ENCODE results near the gene CCDC80. TPM values are rescaled to one million over a fixed set of nuclear protein-coding genes. Genes with fewer than 3 reads are reported as not detected.

CCDC80 gene
- total and polyA plus RNA-seq, 2 of the 4 experiments (the other 2 are of a cell fraction): 387 to 418 TPM

- no peak overlapping the region for H2AK9ac ChIP-seq (replicated peaks; ENCODE audit: low read depth, low read length, poor library complexity)
- TF ChIP-seq RAD21 (IDR thresholded peaks at IDR 0.05; ENCODE audit: low read length): no peak
- no peak for TF ChIP-seq SMC3 (IDR thresholded peaks at IDR 0.05; ENCODE audit: low read depth, low read length)
- TF ChIP-seq, protein P1, sequence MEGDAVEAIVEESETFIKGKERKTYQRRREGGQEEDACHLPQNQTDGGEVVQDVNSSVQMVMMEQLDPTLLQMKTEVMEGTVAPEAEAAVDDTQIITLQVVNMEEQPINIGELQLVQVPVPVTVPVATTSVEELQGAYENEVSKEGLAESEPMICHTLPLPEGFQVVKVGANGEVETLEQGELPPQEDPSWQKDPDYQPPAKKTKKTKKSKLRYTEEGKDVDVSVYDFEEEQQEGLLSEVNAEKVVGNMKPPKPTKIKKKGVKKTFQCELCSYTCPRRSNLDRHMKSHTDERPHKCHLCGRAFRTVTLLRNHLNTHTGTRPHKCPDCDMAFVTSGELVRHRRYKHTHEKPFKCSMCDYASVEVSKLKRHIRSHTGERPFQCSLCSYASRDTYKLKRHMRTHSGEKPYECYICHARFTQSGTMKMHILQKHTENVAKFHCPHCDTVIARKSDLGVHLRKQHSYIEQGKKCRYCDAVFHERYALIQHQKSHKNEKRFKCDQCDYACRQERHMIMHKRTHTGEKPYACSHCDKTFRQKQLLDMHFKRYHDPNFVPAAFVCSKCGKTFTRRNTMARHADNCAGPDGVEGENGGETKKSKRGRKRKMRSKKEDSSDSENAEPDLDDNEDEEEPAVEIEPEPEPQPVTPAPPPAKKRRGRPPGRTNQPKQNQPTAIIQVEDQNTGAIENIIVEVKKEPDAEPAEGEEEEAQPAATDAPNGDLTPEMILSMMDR (conservative IDR thresholded peaks at IDR 0.05; ENCODE audit: low read depth, low read length): no peak
- TF ChIP-seq MAZ (IDR thresholded peaks at IDR 0.05; ENCODE audit: borderline replicate concordance, low read depth, low read length): no peak
- TF ChIP-seq MXI1 (IDR thresholded peaks at IDR 0.05; ENCODE audit: borderline replicate concordance, low read depth, low read length): no peak
- no peak for TF ChIP-seq POLR2A (IDR thresholded peaks at IDR 0.05; ENCODE audit: low read depth, low read length)
- no peak for TF ChIP-seq CHD1 (IDR thresholded peaks at IDR 0.05; ENCODE audit: low read depth, low read length)
- TF ChIP-seq RFX5 (IDR thresholded peaks at IDR 0.05; ENCODE audit: low read depth, low read length): no peak
- TF ChIP-seq ELK1 (IDR thresholded peaks at IDR 0.05; ENCODE audit: borderline replicate concordance, low read depth, low read length): no peak
- TF ChIP-seq, protein P2, sequence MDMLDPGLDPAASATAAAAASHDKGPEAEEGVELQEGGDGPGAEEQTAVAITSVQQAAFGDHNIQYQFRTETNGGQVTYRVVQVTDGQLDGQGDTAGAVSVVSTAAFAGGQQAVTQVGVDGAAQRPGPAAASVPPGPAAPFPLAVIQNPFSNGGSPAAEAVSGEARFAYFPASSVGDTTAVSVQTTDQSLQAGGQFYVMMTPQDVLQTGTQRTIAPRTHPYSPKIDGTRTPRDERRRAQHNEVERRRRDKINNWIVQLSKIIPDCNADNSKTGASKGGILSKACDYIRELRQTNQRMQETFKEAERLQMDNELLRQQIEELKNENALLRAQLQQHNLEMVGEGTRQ (IDR thresholded peaks at IDR 0.05; ENCODE audit: low read depth, low read length): no peak
- no peak for TF ChIP-seq MAFK (IDR thresholded peaks at IDR 0.05; ENCODE audit: low read depth, low read length)
- no peak for TF ChIP-seq NFE2L2 (IDR thresholded peaks at IDR 0.05; ENCODE audit: low read depth, low read length)
- H2BK20ac ChIP-seq (ENCODE audit: low read depth, low read length): no peak overlapping the region
- no peak overlapping the region for H3K23ac ChIP-seq (ENCODE audit: low read depth, low read length)
- no peaks in the 10 kb centered on the region for H3K27me3 ChIP-seq (ENCODE audit: control insufficient read depth, insufficient read depth, low read length)
- no peak overlapping the region for H3K14ac ChIP-seq (replicated peaks; ENCODE audit: low read depth, low read length)
- no peak overlapping the region for H4K5ac ChIP-seq (ENCODE audit: low read depth, low read length)
- H3K18ac ChIP-seq (ENCODE audit: low read depth, low read length): no peak overlapping the region
- no peak overlapping the region for H3K4me2 ChIP-seq (ENCODE audit: low read depth, low read length)
- H3K4me3 ChIP-seq (ENCODE audit: insufficient read depth, low read depth, low read length): no peak overlapping the region
- WGBS, 2 experiments (ENCODE audit: extremely low coverage in 2 of 2, insufficient read length in 1 of 2): no CpG with 5 or more reads among the region's 1 CpG
- no peak overlapping the region for H2AK5ac ChIP-seq (ENCODE audit: low read depth, low read length)
- in situ Hi-C loops (cut with MboI; ENCODE audit: low sequenced_read_pairs) (no loop called here), intact Hi-C loops (cut with micrococcal nuclease) (no loop called here), dilution Hi-C loops (cut with HindIII; ENCODE audit: low sequenced_read_pairs, unreplicated experiment) (no loop called here)
- H3K9me3 ChIP-seq (ENCODE audit: control insufficient read depth, insufficient read depth, low read length): no peaks in the 10 kb centered on the region
- 0 out of 2 replicates have a peak, but pooled peaks cover 3% of the 10 kb centered on the region for H3K9me1 ChIP-seq (ENCODE audit: insufficient read depth, low read length)
- no peak overlapping the region for H3K56ac ChIP-seq (ENCODE audit: extremely low read depth, insufficient read depth, low read length)
- DNase-seq: no peak
- H4K8ac ChIP-seq (ENCODE audit: low read depth in 2 of 2, low read length in 2 of 2): no peak overlapping the region
- no peak overlapping the region for H4K91ac ChIP-seq (ENCODE audit: insufficient read depth, low read depth, low read length)
- no peak overlapping the region for H2BK15ac ChIP-seq (ENCODE audit: low read depth, low read length)
- H3K36me3 ChIP-seq (ENCODE audit: control insufficient read depth, insufficient read depth, low read length): peaks cover 11% of the 10 kb centered on the region
- H3K9ac ChIP-seq (ENCODE audit: low read depth, low read length): no peak overlapping the region
- peak; percentile 40 for ATAC-seq (ENCODE audit: low read depth)
- H2BK120ac ChIP-seq (ENCODE audit: low read depth, low read length): no peak overlapping the region
- H3K4ac ChIP-seq (ENCODE audit: low read depth, low read length): no peak overlapping the region
- ChIA-PET CTCF (interaction anchor here (0.5 to 0.6 kb wide), 2 partner anchors 538 to 1223 kb away, joined by 3 to 5 read pairs; no protein-coding TSS in a partner anchor), POLR2A (ENCODE audit: unreplicated experiment) (no interaction called here)
- H2BK5ac ChIP-seq (ENCODE audit: low read depth, low read length, poor library complexity, severe bottlenecking): no peak overlapping the region
- peaks cover 18 to 20% of the 10 kb centered on the region in 2 experiments for H3K79me1 ChIP-seq (ENCODE audit: low read depth in 1 of 2, low read length in 2 of 2)
- BruUV-seq (replicated peaks): no TSS peak
- H4K20me1 ChIP-seq (ENCODE audit: insufficient read depth, low read length): peaks cover 6% of the 10 kb centered on the region; the same call in 1 of the 2 replicates
- H3K27ac ChIP-seq (ENCODE audit: insufficient read depth, low read length): no peak overlapping the region
- no peak overlapping the region for H2AFZ ChIP-seq (replicated peaks; ENCODE audit: low read length, poor library complexity)
- H3K4me1 ChIP-seq (ENCODE audit: control insufficient read depth, insufficient read depth, low read length): peaks cover 6% of the 10 kb centered on the region
Measured at GRCh38 chr3:112550859-112551258, 90.1 kb downstream of the CCDC80 start.

Measured in IMR-90 (cell line).